Spinal cord (tissue), 10 donors: Measurements from ENCODE around the gene ACTR1B. TPM values are rescaled to one million over a fixed set of nuclear protein-coding genes. Genes with fewer than 3 reads are reported as not detected.

Source experiments
- DNase-seq, 6 donors: peaks; one replicate each; pipeline versions ENCODE4 v3.0.0 to v3.0.0-alpha.2; 2013 to 2015; ENCODE audit warnings: low spot score in 6 of 6, low read depth in 4 of 6
- H3K27ac ChIP-seq: one replicate; pipeline ENCODE4 v1.5.1; 2013; ENCODE audit warnings: low read depth, low read length, control low read depth
- H3K27me3 ChIP-seq: one replicate; pipeline ENCODE4 v1.6.1; 2013; ENCODE audit warnings: low read length; ENCODE audit not compliant: control insufficient read depth, insufficient read depth
- H3K36me3 ChIP-seq: one replicate; pipeline ENCODE4 v1.6.1; 2013; ENCODE audit warnings: low read length; ENCODE audit not compliant: control insufficient read depth, insufficient read depth
- H3K4me1 ChIP-seq: one replicate; pipeline ENCODE4 v1.6.1; 2013; ENCODE audit warnings: low read length; ENCODE audit not compliant: control insufficient read depth, insufficient read depth
- H3K4me3 ChIP-seq: one replicate; pipeline ENCODE4 v1.5.1; 2013; ENCODE audit warnings: low read depth, low read length, control low read depth
- H3K9me3 ChIP-seq: one replicate; pipeline ENCODE4 v1.6.1; 2013; ENCODE audit warnings: low read length; ENCODE audit not compliant: control insufficient read depth, insufficient read depth
- WGBS: methylation state at CpG from one replicate; pipeline ENCODE4 v1.1.5; 2013; ENCODE audit warnings: missing lambda C conversion rate; ENCODE audit not compliant: insufficient coverage; 5-methylcytosine and 5-hydroxymethylcytosine counted together
- polyA plus RNA-seq, 2 donors: library from polyadenylated mRNA; unstranded; fragments of 120-200 nt; gene quantifications; one replicate each; pipeline ENCODE4 v1.2.1, GENCODE V29; 2013; ENCODE audit not compliant: insufficient read length in 2 of 2
- total RNA-seq, 2 donors: library from RNA; depleted of rRNA in 1 of 2; stranded (reverse); fragments of 120-200 nt in 1 of 2; fragments of >200 nt in 1 of 2; gene quantifications; one replicate each; pipeline versions ENCODE4 v1.2.3 to v1.2.4, GENCODE V29; 2013 to 2014
- donor health status: healthy.

The ACTR1B gene
- total and polyA plus RNA-seq, 4 donors = 44.0 to 77.3 (median 63.8) TPM

DNA sequence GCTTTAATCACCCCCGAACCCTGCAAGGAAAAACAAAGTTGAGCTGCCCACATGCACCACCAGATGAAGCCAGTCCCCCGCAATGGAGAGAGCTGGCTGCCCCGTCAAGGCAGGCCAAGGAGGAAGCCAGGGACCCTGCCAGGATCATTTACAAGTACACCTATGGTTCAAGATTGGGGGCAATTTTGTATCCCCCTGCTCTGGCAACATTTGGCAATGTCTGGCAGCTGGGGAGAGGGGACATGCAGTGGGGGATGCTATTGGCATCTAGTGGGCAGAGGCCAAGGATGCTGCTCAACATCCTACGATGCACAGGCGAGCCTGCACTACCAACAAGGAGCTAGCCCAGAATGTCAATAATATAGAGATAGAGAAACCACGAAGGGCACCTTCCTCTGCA, 1.9 kb downstream of the ACTR1B start:
- no peaks in the 10 kb centered on the region for H3K9me3 ChIP-seq
- no peak overlapping the region for H3K27ac ChIP-seq
- DNase-seq = no peak
- WGBS = 85% methylated on average over 5 of the region's 6 CpGs
- no peak overlapping the region for H3K4me3 ChIP-seq
- H3K27me3 ChIP-seq = no peaks in the 10 kb centered on the region
- peaks cover 48% of the 10 kb centered on the region for H3K36me3 ChIP-seq
- H3K4me1 ChIP-seq = peaks cover 38% of the 10 kb centered on the region

- Histone ChIP-seq H3K4me3 (no peak overlapping the region), H3K27ac (no peak overlapping the region), H3K27me3 (no peaks in the 10 kb centered on the region), H3K4me1 (peaks cover 38% of the 10 kb centered on the region), H3K36me3 (peaks cover 57% of the 10 kb centered on the region), H3K9me3 (no peaks in the 10 kb centered on the region)
- DNase-seq = no peak
- 91% methylated on average over 18 of the region's 18 CpGs for WGBS
These were observed 3.0 kb downstream of the ACTR1B start for GRCh38 chr2:97660775-97661389.

DNA sequence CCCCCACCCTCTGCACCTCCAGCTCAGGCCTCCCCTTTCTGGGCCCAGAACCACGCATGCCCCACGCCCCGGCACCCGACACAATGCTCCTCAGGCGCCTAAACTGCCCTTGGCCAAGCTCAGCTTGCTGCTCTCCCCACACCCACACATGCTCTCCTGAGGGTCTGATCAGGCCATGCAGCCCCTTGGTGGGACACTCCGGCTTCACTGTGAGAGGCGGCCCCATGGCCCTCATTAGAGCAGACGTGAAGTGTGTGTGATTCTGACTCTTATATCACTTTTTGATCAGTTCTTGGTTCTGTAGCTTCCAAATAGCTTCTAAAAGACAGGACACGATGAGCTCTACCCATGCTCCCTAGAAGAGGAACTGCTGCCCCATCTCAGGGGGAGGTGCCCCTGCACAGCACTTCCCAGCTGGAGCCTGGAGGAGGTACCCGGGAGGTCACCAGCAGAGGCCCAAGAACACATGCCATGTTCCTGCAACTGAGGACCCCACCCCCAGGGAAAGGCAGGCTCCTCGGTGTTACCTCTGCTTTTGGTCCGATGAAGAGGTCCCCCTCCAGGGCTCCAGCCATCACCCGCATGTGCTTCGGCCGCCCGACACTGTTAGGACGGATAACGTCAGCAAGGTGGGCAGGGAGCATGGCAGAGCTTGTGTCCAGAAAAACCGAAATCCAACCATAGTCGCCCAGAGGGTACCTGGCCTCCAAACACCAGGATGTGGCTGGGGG, 3.6 kb downstream of the ACTR1B start:
- 96% methylated on average over 18 of the region's 20 CpGs for WGBS
- H3K4me3 ChIP-seq = no peak overlapping the region
- DNase-seq = no peak
- no peak overlapping the region for H3K27ac ChIP-seq
- peaks cover 61% of the 10 kb centered on the region for H3K36me3 ChIP-seq
- peaks cover 38% of the 10 kb centered on the region for H3K4me1 ChIP-seq
- H3K9me3 ChIP-seq = no peaks in the 10 kb centered on the region
- H3K27me3 ChIP-seq = no peaks in the 10 kb centered on the region

GRCh38 chr2:97659256-97660043, 4.4 kb downstream of the ACTR1B start:
- Histone ChIP-seq H3K4me3 (no peak overlapping the region), H3K27me3 (no peaks in the 10 kb centered on the region), H3K36me3 (peaks cover 68% of the 10 kb centered on the region), H3K4me1 (peaks cover 31% of the 10 kb centered on the region), H3K27ac (no peak overlapping the region), H3K9me3 (no peaks in the 10 kb centered on the region)
- WGBS = 96% methylated on average over 20 of the region's 29 CpGs
- DNase-seq = no peak

DNA sequence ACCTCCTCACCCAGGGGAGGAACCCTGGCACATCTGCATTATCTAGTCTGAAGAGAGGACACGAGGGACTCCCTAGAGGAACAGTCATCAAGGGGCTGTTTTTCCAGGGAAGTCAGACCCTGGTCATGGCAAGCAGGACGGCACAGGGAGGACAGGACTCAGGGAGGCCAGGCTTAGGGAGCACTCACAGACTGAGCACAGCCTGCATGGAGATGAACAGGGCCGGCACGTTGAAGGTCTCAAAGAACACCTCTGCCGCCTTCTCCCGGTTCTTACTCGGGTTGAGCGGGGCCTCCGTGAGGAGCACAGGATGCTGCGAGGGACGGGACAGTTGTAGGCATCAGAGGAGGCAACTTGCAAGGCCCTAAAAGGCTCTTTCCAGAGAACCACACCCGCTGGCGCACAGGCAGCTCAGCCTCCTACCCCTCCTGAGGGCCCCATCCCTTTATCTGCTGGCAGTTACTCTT, 5.1 kb downstream of the ACTR1B start:
- Histone ChIP-seq H3K36me3 (peaks cover 70% of the 10 kb centered on the region), H3K4me3 (no peak overlapping the region), H3K27ac (no peak overlapping the region), H3K27me3 (no peaks in the 10 kb centered on the region), H3K4me1 (peaks cover 29% of the 10 kb centered on the region), H3K9me3 (no peaks in the 10 kb centered on the region)
- DNase-seq = no peak
- WGBS = 95% methylated on average over 13 of the region's 13 CpGs

- DNase-seq = no peak
- no peak overlapping the region for H3K4me3 ChIP-seq
- H3K27ac ChIP-seq = no peak overlapping the region
- 94% methylated on average over 34 of the region's 37 CpGs for WGBS
- H3K27me3 ChIP-seq = no peaks in the 10 kb centered on the region
- peaks cover 70% of the 10 kb centered on the region for H3K36me3 ChIP-seq
- peaks cover 27% of the 10 kb centered on the region for H3K4me1 ChIP-seq
- H3K9me3 ChIP-seq = no peaks in the 10 kb centered on the region
These were observed 5.7 kb downstream of the ACTR1B start for GRCh38 chr2:97657986-97658690.

DNA sequence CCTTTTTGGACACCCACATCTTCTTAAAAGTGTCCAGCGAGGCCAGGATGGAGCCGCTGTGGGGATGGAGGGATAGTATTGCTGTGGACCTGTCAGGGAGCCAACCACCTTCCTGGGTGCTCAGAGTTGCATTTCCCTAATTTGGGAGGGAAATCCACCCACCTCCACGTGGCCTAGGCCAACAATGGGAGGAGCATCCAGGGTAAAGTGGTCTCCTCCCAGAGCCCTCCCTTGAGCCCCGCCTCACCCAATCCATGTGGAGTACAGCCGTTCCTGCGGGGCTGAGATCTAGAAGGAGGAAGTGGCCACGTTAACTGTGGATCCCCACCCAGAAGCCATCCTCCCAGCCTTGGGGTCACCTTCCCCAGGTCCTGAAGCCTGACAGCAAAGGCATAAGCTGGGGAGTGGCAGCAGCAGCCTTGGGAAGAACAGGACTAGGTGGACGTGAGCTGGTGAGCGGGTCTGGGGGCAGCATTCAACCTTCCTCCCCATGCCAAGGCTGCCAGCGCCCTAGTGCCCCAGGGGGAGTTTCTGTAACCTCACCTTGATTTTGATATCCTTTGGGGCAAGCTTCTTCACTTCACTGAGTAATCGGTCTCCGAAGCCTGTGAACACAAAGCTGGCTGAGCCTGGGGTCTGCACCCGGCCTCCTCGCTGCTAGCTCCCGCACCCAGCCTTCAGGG, 6.8 kb downstream of the ACTR1B start:
- Histone ChIP-seq H3K27me3 (no peaks in the 10 kb centered on the region), H3K4me3 (no peak overlapping the region), H3K4me1 (peaks cover 16% of the 10 kb centered on the region), H3K36me3 (peaks cover 70% of the 10 kb centered on the region), H3K9me3 (no peaks in the 10 kb centered on the region), H3K27ac (no peak overlapping the region)
- 84% methylated on average over 12 of the region's 15 CpGs for WGBS
- no peak for DNase-seq

- H3K27ac ChIP-seq = no peak overlapping the region
- H3K4me3 ChIP-seq = no peak overlapping the region
- DNase-seq = no peak
- H3K27me3 ChIP-seq = no peaks in the 10 kb centered on the region
- H3K36me3 ChIP-seq = peaks cover 69% of the 10 kb centered on the region
- H3K4me1 ChIP-seq = peaks cover 11% of the 10 kb centered on the region
- H3K9me3 ChIP-seq = no peaks in the 10 kb centered on the region
- WGBS = 93% methylated on average over 4 of the region's 7 CpGs
These were observed 7.6 kb downstream of the ACTR1B start for GRCh38 chr2:97656129-97656755.
